MM.1S (cell line): ENCODE measurements around the gene COL9A2.

Experiments used
- DNase-seq: peaks from one replicate; pipeline ENCODE4 v3.0.0-alpha.2; 2015
- H2AFZ ChIP-seq: fragments of 300-600 bp; sonication (generic); 2 replicates; pipeline ENCODE4 v1.6.0; 2016; ENCODE audit warnings: antibody characterized with exemption, low read length
- H3F3A ChIP-seq: fragments of 300-600 bp; sonication (generic); 2 replicates; pipeline ENCODE4 v1.6.1; 2016; ENCODE audit warnings: mild to moderate bottlenecking, antibody characterized with exemption, low read length, moderate library complexity, mixed read lengths; ENCODE audit not compliant: insufficient read depth
- H3K27ac ChIP-seq: fragments of 300-600 bp; sonication (generic); 2 replicates; pipeline ENCODE4 v1.5.1; 2016; ENCODE audit warnings: mild to moderate bottlenecking, low read length
- H3K27me3 ChIP-seq: fragments of 300-600 bp; sonication (generic); replicated peaks from 2 replicates; pipeline ENCODE4 v1.6.0; 2016; ENCODE audit warnings: low read length; ENCODE audit not compliant: insufficient read depth
- H3K36me3 ChIP-seq: fragments of 300-600 bp; sonication (generic); replicated peaks from 2 replicates; pipeline ENCODE4 v1.6.1; 2016; ENCODE audit warnings: mild to moderate bottlenecking, low read length, mixed read lengths; ENCODE audit not compliant: insufficient read depth
- H3K4me1 ChIP-seq: fragments of 300-600 bp; sonication (generic); 2 replicates; pipeline ENCODE4 v1.6.1; 2016; ENCODE audit warnings: low read length, mixed read lengths
- H3K4me2 ChIP-seq: fragments of 300-600 bp; sonication (generic); 2 replicates; pipeline ENCODE4 v1.6.0; 2016; ENCODE audit warnings: low read depth, low read length
- H3K4me3 ChIP-seq: fragments of 300-600 bp; sonication (generic); 2 replicates; pipeline ENCODE4 v1.5.1; 2016; ENCODE audit warnings: low read length, mixed read lengths
- H3K79me2 ChIP-seq: fragments of 300-600 bp; sonication (generic); 2 replicates; pipeline ENCODE4 v1.6.1; 2016; ENCODE audit warnings: mixed run types, low read length, mixed read lengths
- H3K9ac ChIP-seq: fragments of 300-600 bp; sonication (generic); 2 replicates; pipeline ENCODE4 v1.6.1; 2016; ENCODE audit warnings: low read length, mixed read lengths
- H3K9me2 ChIP-seq: fragments of 300-600 bp; sonication (generic); replicated peaks from 2 replicates; pipeline ENCODE4 v1.6.1; 2016; ENCODE audit warnings: mild to moderate bottlenecking, low read length, mixed read lengths; ENCODE audit not compliant: insufficient read depth
- H3K9me3 ChIP-seq: fragments of 300-600 bp; sonication (generic); replicated peaks from 2 replicates; pipeline ENCODE4 v1.6.1; 2016; ENCODE audit warnings: mild to moderate bottlenecking, low read length, mixed read lengths; ENCODE audit not compliant: insufficient read depth
- H4K20me1 ChIP-seq: fragments of 300-600 bp; sonication (generic); 2 replicates; pipeline ENCODE4 v1.6.1; 2016; ENCODE audit warnings: mild to moderate bottlenecking, low read length, moderate library complexity, mixed read lengths; ENCODE audit not compliant: insufficient read depth
- EZH2 ChIP-seq: fragments of 300-600 bp; sonication (generic); optimal IDR thresholded peaks from 2 replicates; pipeline ENCODE3; 2017; ENCODE audit warnings: low read depth, mild to moderate bottlenecking, antibody characterized with exemption, low read length, mixed read lengths
- EZH2phosphoT487 ChIP-seq: fragments of 300-600 bp; sonication (generic); IDR thresholded peaks from 2 replicates; pipeline ENCODE4 v1.6.1; 2018; ENCODE audit warnings: antibody characterized with exemption, low read length
- TF ChIP-seq, protein P1 (sequence below): fragments of 300-600 bp; sonication (generic); IDR thresholded peaks from 2 replicates; pipeline ENCODE4 v1.5.1; 2016; ENCODE audit warnings: antibody characterized with exemption, low read length, mixed read lengths

COL9A2 gene

DNA sequence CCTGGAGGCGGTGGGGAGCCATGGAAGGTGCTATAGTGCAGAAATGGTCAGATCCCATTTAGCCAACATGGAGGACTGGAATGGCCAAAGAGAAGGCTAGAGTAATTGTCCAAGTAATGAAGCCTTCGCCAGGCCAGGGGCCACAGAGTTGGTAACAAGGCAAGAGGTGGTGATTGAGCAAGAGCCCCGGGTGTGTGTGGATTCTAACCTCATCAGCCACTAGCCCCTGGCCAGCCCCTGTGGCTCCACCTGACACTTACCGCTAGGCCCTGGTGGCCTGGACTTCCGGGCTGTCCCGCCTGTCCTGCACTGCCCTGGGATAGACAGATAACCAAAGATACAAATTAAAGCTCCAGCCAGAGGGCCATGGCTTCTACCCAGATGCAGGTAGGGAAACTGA lies 9.9 kb downstream of the COL9A2 start:
- Histone ChIP-seq H3F3A (no peaks in the 10 kb centered on the region), H3K4me3 (no peak overlapping the region), H3K27me3 (no peaks in the 10 kb centered on the region), H3K9me2 (no peaks in the 10 kb centered on the region), H3K9ac (no peak overlapping the region), H3K4me1 (peaks cover under 1% of the 10 kb centered on the region; the same call in 1 of the 2 replicates), H3K4me2 (no peak overlapping the region), H3K36me3 (no peaks in the 10 kb centered on the region), H3K27ac (no peak overlapping the region), H2AFZ (no peak overlapping the region), H3K9me3 (no peaks in the 10 kb centered on the region), H4K20me1 (no peaks in the 10 kb centered on the region), H3K79me2 (no peaks in the 10 kb centered on the region)
- TF ChIP-seq EZH2phosphoT487 (no peak), EZH2 (no peak)
- TF ChIP-seq, protein P1, sequence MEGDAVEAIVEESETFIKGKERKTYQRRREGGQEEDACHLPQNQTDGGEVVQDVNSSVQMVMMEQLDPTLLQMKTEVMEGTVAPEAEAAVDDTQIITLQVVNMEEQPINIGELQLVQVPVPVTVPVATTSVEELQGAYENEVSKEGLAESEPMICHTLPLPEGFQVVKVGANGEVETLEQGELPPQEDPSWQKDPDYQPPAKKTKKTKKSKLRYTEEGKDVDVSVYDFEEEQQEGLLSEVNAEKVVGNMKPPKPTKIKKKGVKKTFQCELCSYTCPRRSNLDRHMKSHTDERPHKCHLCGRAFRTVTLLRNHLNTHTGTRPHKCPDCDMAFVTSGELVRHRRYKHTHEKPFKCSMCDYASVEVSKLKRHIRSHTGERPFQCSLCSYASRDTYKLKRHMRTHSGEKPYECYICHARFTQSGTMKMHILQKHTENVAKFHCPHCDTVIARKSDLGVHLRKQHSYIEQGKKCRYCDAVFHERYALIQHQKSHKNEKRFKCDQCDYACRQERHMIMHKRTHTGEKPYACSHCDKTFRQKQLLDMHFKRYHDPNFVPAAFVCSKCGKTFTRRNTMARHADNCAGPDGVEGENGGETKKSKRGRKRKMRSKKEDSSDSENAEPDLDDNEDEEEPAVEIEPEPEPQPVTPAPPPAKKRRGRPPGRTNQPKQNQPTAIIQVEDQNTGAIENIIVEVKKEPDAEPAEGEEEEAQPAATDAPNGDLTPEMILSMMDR, result no peak
- no peak for DNase-seq

DNA sequence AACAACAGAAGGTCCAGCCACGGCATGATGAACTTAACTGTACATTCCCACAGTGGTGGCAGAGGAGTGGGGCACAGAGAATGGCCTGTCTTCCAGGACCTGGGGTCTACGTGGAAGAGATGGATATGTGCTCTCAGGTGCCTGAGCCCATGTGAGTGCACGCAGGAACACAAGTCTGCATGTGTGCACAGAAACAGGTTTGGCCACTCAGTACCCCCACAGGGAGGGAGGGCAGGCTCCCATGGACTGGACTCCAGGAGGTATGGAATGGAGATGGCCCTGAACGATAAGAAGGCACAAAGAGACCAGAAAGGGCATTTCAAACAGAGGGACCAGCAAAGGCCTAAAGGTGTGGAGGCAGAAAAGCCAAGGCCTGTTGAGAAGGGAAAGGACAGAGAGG lies 10.8 kb downstream of the COL9A2 start:
- no peaks in the 10 kb centered on the region for H3K9me3 ChIP-seq
- no peaks in the 10 kb centered on the region for H3K79me2 ChIP-seq
- TF ChIP-seq, protein P1, result no peak
- TF ChIP-seq EZH2, result no peak
- no peak for TF ChIP-seq EZH2phosphoT487
- H3K27me3 ChIP-seq, result no peaks in the 10 kb centered on the region
- DNase-seq, result no peak
- H3K4me1 ChIP-seq, result no peaks in the 10 kb centered on the region
- no peaks in the 10 kb centered on the region for H3K9me2 ChIP-seq
- no peak overlapping the region for H3K4me2 ChIP-seq
- no peak overlapping the region for H2AFZ ChIP-seq
- no peak overlapping the region for H3K4me3 ChIP-seq
- H4K20me1 ChIP-seq, result no peaks in the 10 kb centered on the region
- no peak overlapping the region for H3K9ac ChIP-seq
- H3K27ac ChIP-seq, result no peak overlapping the region
- H3K36me3 ChIP-seq, result no peaks in the 10 kb centered on the region
- no peaks in the 10 kb centered on the region for H3F3A ChIP-seq

DNA sequence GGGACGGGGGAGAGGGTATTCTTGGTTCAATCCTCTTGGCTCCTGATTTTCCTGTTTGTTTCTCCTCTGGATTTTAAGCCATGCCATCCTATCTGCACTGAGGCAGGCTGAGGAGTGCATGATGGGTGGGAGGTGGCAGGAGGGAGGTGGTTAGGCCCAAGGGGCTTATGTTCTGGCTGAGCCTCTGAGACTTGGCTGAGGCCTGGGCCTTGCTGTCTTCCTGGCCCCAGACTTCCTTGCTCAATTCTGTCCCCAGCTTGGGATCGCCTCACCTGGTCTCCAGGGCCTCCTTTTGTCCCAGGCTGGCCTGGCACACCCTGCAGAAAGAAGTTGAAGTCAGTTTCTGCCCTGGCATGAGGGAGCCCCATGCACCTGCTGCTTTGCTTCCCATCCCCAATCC lies 11.2 kb downstream of the COL9A2 start:
- Histone ChIP-seq H3K4me1 (no peaks in the 10 kb centered on the region), H2AFZ (no peak overlapping the region), H4K20me1 (no peaks in the 10 kb centered on the region), H3K27ac (no peak overlapping the region), H3K9me3 (no peaks in the 10 kb centered on the region), H3K36me3 (no peaks in the 10 kb centered on the region), H3K9ac (no peak overlapping the region), H3K4me3 (no peak overlapping the region), H3K79me2 (no peaks in the 10 kb centered on the region), H3K27me3 (no peaks in the 10 kb centered on the region), H3K4me2 (no peak overlapping the region), H3F3A (no peaks in the 10 kb centered on the region), H3K9me2 (no peaks in the 10 kb centered on the region)
- no peak for DNase-seq
- TF ChIP-seq EZH2phosphoT487, result no peak
- no peak for TF ChIP-seq EZH2
- TF ChIP-seq, protein P1, result no peak
